Chondrocyte (in vitro differentiated cells): Measurements from ENCODE around the gene UNC80. TPM values are rescaled to one million over a fixed set of nuclear protein-coding genes. Genes with fewer than 3 reads are reported as not detected.

Experiments used
- DNase-seq: peaks from one replicate; pipeline ENCODE4 v3.0.0; 2021; ENCODE audit warnings: mixed read lengths, low spot score
- H3K27ac Mint-ChIP-seq: one replicate; pipeline ENCODE4 v1.8.0; 2021; ENCODE audit warnings: mild to moderate bottlenecking, moderate library complexity, mixed read lengths; ENCODE audit not compliant: unreplicated experiment
- H3K27me3 Mint-ChIP-seq: 2 replicates; pipeline ENCODE4 v1.8.0; 2021; ENCODE audit warnings: low read depth, mixed read lengths
- H3K36me3 Mint-ChIP-seq: 2 replicates; pipeline ENCODE4 v1.8.0; 2021; ENCODE audit warnings: low read depth, mixed read lengths
- H3K4me1 Mint-ChIP-seq: 2 replicates; pipeline ENCODE4 v1.8.0; 2021; ENCODE audit warnings: low read depth, mild to moderate bottlenecking, mixed read lengths
- H3K4me3 Mint-ChIP-seq: one replicate; pipeline ENCODE4 v1.8.0; 2021; ENCODE audit warnings: mild to moderate bottlenecking, moderate library complexity, mixed read lengths; ENCODE audit not compliant: unreplicated experiment
- H3K9me3 Mint-ChIP-seq: 2 replicates; pipeline ENCODE4 v1.8.0; 2021; ENCODE audit warnings: low read depth, mixed read lengths
- CTCF ChIP-seq: fragments of 200-600 bp; sonication (generic); IDR thresholded peaks from 2 replicates; pipeline ENCODE4 v1.5.0; 2021; ENCODE audit warnings: antibody characterized with exemption, mild to moderate bottlenecking, moderate library complexity
- total RNA-seq: library from RNA; stranded (reverse); gene quantifications from 3 replicates; pipeline ENCODE4 v1.2.1, GENCODE V29; 2021

The UNC80 gene
- total RNA-seq, 1 donor from 2014 or later, result 0.02 TPM

GRCh38 chr2:209970271-209970670 is 198.6 kb downstream of the UNC80 start:
- no peak for DNase-seq
- H3K9me3 Mint-ChIP-seq, result no peaks in the 10 kb centered on the region
- H3K4me1 Mint-ChIP-seq, result peaks cover 3% of the 10 kb centered on the region
- no peaks in the 10 kb centered on the region for H3K36me3 Mint-ChIP-seq
- peaks cover 12% of the 10 kb centered on the region for H3K27me3 Mint-ChIP-seq
- no peak overlapping the region for H3K4me3 Mint-ChIP-seq
- H3K27ac Mint-ChIP-seq, result no peak overlapping the region
- TF ChIP-seq CTCF, result no peak

DNA sequence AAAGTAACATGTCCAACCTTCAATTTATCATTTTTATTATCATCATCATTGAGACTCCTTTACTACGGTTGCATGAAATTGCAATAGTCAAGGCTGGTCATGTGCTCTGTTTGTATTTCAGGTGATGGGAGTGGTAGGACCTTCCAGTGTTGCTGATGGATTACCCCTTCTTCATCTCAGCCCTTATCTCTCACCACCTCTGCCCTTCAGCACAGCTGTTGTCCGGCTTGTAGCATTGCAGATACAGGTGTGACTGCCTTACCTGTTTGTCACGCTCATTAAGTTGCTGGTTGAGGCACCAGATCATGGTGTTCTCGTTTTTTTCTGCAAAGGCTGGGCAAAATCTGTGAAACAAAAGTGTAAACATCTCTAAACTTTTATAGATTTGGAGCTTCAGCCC is 199.1 kb downstream of the UNC80 start:
- Mint-ChIP-seq H3K4me1 (peaks cover 3% of the 10 kb centered on the region), H3K36me3 (no peaks in the 10 kb centered on the region), H3K27me3 (peaks cover 12% of the 10 kb centered on the region), H3K27ac (no peak overlapping the region), H3K9me3 (no peaks in the 10 kb centered on the region), H3K4me3 (no peak overlapping the region)
- no peak for TF ChIP-seq CTCF
- DNase-seq, result no peak

DNA sequence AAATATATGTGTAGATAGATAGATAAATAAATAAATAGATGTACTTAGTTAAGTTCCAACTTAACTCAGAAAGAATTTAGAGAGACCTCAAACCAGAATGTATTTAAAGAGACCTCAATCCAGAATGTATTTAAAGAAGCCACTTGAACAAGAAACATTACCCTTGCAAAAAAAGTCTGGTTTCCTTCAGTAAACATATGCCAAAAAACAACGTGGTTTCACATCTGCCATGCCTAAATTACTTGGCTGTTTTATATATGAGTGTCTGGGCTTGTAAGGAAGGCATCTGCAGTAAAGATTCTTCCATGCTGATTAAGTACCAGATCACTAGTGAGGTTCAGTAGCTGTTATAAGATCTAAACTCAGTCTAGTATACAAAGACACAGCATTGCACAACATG is 201.7 kb downstream of the UNC80 start:
- Mint-ChIP-seq H3K27ac (no peak overlapping the region), H3K27me3 (peaks cover 10% of the 10 kb centered on the region), H3K9me3 (no peaks in the 10 kb centered on the region), H3K4me3 (no peak overlapping the region), H3K4me1 (no peaks in the 10 kb centered on the region), H3K36me3 (no peaks in the 10 kb centered on the region)
- TF ChIP-seq CTCF, result no peak
- no peak for DNase-seq

DNA sequence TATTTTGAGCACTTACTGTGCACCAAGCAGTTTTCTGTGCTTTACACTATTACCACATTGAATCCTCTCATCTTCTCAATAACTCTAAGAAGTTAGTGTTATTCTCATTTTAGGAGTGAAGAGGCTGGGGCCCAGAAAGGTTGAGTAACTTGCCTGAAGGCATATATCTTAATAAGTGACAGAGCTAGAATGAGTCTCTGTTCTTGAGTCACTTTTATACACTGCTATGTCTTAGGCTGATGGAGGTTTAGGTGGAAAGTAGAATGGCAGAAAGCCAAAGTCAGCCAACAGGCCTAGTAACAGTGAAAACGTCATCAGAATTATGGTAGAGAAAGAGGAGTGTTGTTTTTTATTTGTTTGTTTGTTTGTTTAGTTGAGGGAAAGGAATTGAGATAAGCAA is 202.9 kb downstream of the UNC80 start:
- H3K27ac Mint-ChIP-seq, result no peak overlapping the region
- TF ChIP-seq CTCF, result no peak
- H3K36me3 Mint-ChIP-seq, result no peaks in the 10 kb centered on the region
- H3K4me3 Mint-ChIP-seq, result no peak overlapping the region
- H3K27me3 Mint-ChIP-seq, result peaks cover 10% of the 10 kb centered on the region
- no peaks in the 10 kb centered on the region for H3K4me1 Mint-ChIP-seq
- no peak for DNase-seq
- H3K9me3 Mint-ChIP-seq, result no peaks in the 10 kb centered on the region

- no peak overlapping the region for H3K27ac Mint-ChIP-seq
- peaks cover 6% of the 10 kb centered on the region for H3K27me3 Mint-ChIP-seq
- H3K4me3 Mint-ChIP-seq, result no peak overlapping the region
- no peaks in the 10 kb centered on the region for H3K36me3 Mint-ChIP-seq
- peaks cover 15% of the 10 kb centered on the region for H3K4me1 Mint-ChIP-seq
- no peaks in the 10 kb centered on the region for H3K9me3 Mint-ChIP-seq
- DNase-seq, result no peak
- no peak for TF ChIP-seq CTCF
These were observed 205.2 kb downstream of the UNC80 start for GRCh38 chr2:209976698-209977385.
